ENCODE measurements around the gene PSAT1.

The PSAT1 gene

DNA sequence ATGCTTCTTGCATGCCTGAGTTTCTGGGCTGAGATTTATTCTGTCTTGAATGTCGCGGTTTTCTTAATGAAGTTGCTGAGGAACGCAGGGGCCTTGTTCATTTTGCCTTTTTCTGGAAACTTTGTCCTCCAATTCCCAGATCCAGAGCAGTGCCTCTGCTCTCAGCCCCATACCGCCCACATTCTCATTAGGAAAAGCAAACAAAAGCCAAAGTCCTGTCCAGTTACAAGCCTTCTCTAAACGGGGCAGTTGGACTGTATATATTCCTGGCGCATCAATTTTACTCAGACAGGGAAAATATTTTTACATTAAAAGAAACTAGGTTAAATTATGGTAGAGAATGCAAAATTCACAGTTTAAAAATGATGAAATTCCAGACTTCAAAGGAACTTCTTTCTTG is 1.2 kb upstream of the PSAT1 start:
- no peak overlapping the region for H2AFZ ChIP-seq (ENCODE audit: low read depth, low read length, severe bottlenecking)
- H3K9me3 ChIP-seq (ENCODE audit: insufficient read depth, low read length): no peaks in the 10 kb centered on the region
- H3K4me2 ChIP-seq (ENCODE audit: low read depth, low read length, poor library complexity, severe bottlenecking): no peak overlapping the region
- 0 out of 2 replicates have a peak, but pooled peaks cover under 1% of the 10 kb centered on the region for H3K36me3 ChIP-seq (ENCODE audit: low read length)
- H3K9ac ChIP-seq (ENCODE audit: low read length): no peak overlapping the region
- no peak overlapping the region for H3K4me3 ChIP-seq (ENCODE audit: insufficient read depth, low read length, poor library complexity, severe bottlenecking)
- TF ChIP-seq EZH2phosphoT487 (conservative IDR thresholded peaks at IDR 0.05; ENCODE audit: low read length): no peak
- TF ChIP-seq, protein P1, sequence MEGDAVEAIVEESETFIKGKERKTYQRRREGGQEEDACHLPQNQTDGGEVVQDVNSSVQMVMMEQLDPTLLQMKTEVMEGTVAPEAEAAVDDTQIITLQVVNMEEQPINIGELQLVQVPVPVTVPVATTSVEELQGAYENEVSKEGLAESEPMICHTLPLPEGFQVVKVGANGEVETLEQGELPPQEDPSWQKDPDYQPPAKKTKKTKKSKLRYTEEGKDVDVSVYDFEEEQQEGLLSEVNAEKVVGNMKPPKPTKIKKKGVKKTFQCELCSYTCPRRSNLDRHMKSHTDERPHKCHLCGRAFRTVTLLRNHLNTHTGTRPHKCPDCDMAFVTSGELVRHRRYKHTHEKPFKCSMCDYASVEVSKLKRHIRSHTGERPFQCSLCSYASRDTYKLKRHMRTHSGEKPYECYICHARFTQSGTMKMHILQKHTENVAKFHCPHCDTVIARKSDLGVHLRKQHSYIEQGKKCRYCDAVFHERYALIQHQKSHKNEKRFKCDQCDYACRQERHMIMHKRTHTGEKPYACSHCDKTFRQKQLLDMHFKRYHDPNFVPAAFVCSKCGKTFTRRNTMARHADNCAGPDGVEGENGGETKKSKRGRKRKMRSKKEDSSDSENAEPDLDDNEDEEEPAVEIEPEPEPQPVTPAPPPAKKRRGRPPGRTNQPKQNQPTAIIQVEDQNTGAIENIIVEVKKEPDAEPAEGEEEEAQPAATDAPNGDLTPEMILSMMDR (IDR thresholded peaks at IDR 0.05; ENCODE audit: insufficient read depth, low read length, poor library complexity, severe bottlenecking): no peak
- H3K27me3 ChIP-seq (ENCODE audit: low read length): no peaks in the 10 kb centered on the region
- H3K27ac ChIP-seq (ENCODE audit: low read depth, low read length): no peak overlapping the region
- H4K20me1 ChIP-seq (ENCODE audit: low read depth, low read length): no peaks in the 10 kb centered on the region; the same call in 1 of the 2 replicates
- H3K79me2 ChIP-seq (ENCODE audit: insufficient read depth, low read length): peaks cover 30% of the 10 kb centered on the region
- no peaks in the 10 kb centered on the region for H3K9me2 ChIP-seq (replicated peaks; ENCODE audit: insufficient read depth, low read length)
- peaks cover 9% of the 10 kb centered on the region; the same call in 1 of the 2 replicates for H3F3A ChIP-seq (ENCODE audit: insufficient read depth)

DNA sequence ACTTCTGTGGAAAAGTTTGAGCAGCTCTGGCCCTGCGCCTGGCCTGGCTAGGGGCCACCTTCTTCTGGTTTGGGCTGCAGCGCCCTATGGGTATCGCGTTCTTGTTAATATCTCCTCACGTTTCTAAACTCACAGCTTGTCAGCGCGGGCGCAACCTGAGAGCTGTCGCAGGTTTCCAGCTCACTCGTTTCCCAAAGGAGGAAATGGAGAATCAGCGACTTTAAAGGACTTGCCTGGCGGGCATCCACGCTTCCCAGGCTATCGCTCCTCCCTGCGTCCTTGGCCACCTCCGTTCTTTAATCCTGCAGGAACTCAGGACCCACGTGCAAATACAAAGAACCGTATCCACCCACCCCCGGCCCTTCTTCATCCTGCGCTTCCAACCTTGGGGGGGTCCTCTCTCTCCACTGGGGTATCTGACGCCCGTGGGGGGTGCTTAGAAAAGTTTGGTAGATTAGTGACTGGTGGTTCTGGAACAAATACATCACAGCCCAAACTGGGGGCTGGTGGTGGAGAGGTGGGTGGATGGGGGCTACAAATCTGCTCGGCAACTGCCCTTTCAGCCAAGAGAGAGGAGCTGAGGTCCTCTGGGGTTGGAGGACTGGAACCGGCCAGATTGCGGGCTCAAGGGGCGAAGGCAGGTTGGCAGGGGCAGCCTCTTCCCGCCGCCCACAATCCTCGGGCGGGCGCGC is 578 bp upstream of the PSAT1 start:
- Histone ChIP-seq H2AFZ (ENCODE audit: low read depth, low read length, severe bottlenecking) (peak overlapping the region; percentile 95), H3K9ac (ENCODE audit: low read length) (peak overlapping the region; percentile 84), H4K20me1 (ENCODE audit: low read depth, low read length) (no peaks in the 10 kb centered on the region; the same call in 1 of the 2 replicates)

DNA sequence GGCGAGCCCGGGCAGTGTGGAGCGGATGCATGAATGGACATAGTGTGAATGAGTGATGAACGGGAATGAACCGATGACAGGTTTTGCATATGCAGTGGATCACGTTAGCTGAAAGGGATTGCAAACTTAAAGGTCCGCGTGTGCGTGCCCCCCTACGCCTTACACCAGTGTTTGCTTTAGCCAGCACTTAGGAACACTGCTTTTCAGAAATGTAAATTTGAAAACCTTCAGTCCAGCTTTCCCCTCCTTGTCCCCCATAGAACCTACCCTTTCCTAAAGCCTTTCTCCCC is 692 bp downstream of the PSAT1 start:
- H3K27ac ChIP-seq (ENCODE audit: low read depth, low read length): peak overlapping the region; percentile 73
- H3K4me3 ChIP-seq (ENCODE audit: insufficient read depth, low read length, poor library complexity, severe bottlenecking): peak overlapping the region; percentile 85
- H3K9me3 ChIP-seq (ENCODE audit: insufficient read depth, low read length): no peaks in the 10 kb centered on the region
- H3K9ac ChIP-seq (ENCODE audit: low read length): peak overlapping the region; percentile 84
- no peaks in the 10 kb centered on the region; the same call in 1 of the 2 replicates for H4K20me1 ChIP-seq (ENCODE audit: low read depth, low read length)
- peaks cover 30% of the 10 kb centered on the region for H3K79me2 ChIP-seq (ENCODE audit: insufficient read depth, low read length)
- H3F3A ChIP-seq (ENCODE audit: insufficient read depth): peaks cover 9% of the 10 kb centered on the region; the same call in 1 of the 2 replicates
- H3K27me3 ChIP-seq (ENCODE audit: low read length): no peaks in the 10 kb centered on the region
- peaks cover 12% of the 10 kb centered on the region; the same call in 1 of the 2 replicates for H3K36me3 ChIP-seq (ENCODE audit: low read length)
- no peaks in the 10 kb centered on the region for H3K9me2 ChIP-seq (replicated peaks; ENCODE audit: insufficient read depth, low read length)
- H3K4me2 ChIP-seq (ENCODE audit: low read depth, low read length, poor library complexity, severe bottlenecking): peak overlapping the region; percentile 93
- H2AFZ ChIP-seq (ENCODE audit: low read depth, low read length, severe bottlenecking): peak overlapping the region; percentile 88
- TF ChIP-seq, protein P1 (IDR thresholded peaks at IDR 0.05; ENCODE audit: insufficient read depth, low read length, poor library complexity, severe bottlenecking): no peak
- no peak for TF ChIP-seq EZH2phosphoT487 (conservative IDR thresholded peaks at IDR 0.05; ENCODE audit: low read length)

More for the DNA sequence above, 578 bp upstream of the PSAT1 start:
- peaks cover 9% of the 10 kb centered on the region; the same call in 1 of the 2 replicates for H3F3A ChIP-seq (ENCODE audit: insufficient read depth)
- H3K27me3 ChIP-seq (ENCODE audit: low read length): no peaks in the 10 kb centered on the region
- H3K4me2 ChIP-seq (ENCODE audit: low read depth, low read length, poor library complexity, severe bottlenecking): peak overlapping the region; percentile 93
- H3K9me3 ChIP-seq (ENCODE audit: insufficient read depth, low read length): no peaks in the 10 kb centered on the region
- peak overlapping the region; percentile 85 for H3K4me3 ChIP-seq (ENCODE audit: insufficient read depth, low read length, poor library complexity, severe bottlenecking)
- TF ChIP-seq, protein P1 (IDR thresholded peaks at IDR 0.05; ENCODE audit: insufficient read depth, low read length, poor library complexity, severe bottlenecking): no peak
- TF ChIP-seq EZH2phosphoT487 (conservative IDR thresholded peaks at IDR 0.05; ENCODE audit: low read length): no peak
- H3K36me3 ChIP-seq (ENCODE audit: low read length): peaks cover 6% of the 10 kb centered on the region; the same call in 1 of the 2 replicates
- no peaks in the 10 kb centered on the region for H3K9me2 ChIP-seq (replicated peaks; ENCODE audit: insufficient read depth, low read length)
- H3K27ac ChIP-seq (ENCODE audit: low read depth, low read length): peak overlapping the region; percentile 51; the same call in 1 of the 2 replicates
- H3K79me2 ChIP-seq (ENCODE audit: insufficient read depth, low read length): peaks cover 30% of the 10 kb centered on the region
